GM18519 (cell line): ENCODE measurements around the gene SYT14.
"Not testable (repeated sequence)": the region's sequence is repeated elsewhere in the genome, so short reads cannot be mapped to it uniquely, and the experiment has no call there.

ENCODE experiments used
- ATAC-seq: cut with Tn5 transposase; IDR thresholded peaks from one replicate; pipeline ENCODE4 v1.9.1; 2021; ENCODE audit warnings: mild to moderate bottlenecking, moderate library complexity; ENCODE audit not compliant: unreplicated experiment, low FRiP score

The SYT14 gene

DNA sequence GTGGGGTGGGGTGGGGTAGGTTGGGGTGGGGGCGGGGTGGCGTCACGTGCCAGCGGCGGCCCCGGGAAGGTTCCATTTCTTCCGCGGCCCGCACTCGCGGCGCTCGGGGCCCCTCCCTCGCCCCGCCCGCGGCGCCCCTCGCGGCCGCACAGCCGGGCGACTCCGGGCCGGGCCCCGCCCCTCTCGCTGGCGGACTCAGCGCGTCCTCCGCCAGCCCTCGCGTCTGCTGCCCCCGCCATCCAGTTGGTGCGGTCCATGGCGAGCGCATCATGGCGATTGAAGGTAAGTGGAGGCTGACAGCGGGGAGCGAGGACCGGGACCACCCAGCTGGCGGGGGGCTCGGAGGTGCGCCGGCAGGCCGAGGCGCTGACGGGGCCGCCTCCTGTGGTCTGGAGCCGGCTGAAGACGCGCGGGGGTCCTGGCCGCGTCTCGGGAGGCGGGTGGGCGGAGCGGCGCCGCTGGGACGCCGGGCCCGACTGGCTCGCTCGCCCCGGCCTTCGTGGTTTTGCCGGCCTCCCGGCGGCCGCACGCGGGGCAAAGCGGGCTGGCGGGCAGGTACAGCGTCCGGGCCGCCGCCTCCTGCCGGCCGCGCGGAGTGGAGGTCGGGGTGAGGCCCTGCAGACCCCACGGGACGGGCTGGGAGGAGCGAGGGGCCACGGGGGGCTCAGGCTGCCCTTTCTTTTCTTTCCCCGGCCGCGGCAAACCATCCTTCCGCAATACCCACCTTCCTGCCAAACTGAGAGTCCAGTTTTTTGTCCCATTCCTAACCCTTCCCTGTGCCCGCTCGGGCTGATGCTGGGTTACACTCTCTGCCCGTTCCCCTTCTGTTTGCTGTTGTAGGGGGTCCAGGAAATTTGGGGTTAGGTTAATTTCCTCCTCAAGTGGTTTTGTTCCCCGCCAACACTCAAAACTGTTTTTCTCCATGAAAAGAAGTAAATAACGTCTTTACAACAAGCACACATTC lies at the start of gene SYT14:
SYT14 (plus strand) TSS at position 222 of the 964 bp plus-strand sequence; CDS start at position 270, 48 bp downstream.
- ATAC-seq, result no peak

DNA sequence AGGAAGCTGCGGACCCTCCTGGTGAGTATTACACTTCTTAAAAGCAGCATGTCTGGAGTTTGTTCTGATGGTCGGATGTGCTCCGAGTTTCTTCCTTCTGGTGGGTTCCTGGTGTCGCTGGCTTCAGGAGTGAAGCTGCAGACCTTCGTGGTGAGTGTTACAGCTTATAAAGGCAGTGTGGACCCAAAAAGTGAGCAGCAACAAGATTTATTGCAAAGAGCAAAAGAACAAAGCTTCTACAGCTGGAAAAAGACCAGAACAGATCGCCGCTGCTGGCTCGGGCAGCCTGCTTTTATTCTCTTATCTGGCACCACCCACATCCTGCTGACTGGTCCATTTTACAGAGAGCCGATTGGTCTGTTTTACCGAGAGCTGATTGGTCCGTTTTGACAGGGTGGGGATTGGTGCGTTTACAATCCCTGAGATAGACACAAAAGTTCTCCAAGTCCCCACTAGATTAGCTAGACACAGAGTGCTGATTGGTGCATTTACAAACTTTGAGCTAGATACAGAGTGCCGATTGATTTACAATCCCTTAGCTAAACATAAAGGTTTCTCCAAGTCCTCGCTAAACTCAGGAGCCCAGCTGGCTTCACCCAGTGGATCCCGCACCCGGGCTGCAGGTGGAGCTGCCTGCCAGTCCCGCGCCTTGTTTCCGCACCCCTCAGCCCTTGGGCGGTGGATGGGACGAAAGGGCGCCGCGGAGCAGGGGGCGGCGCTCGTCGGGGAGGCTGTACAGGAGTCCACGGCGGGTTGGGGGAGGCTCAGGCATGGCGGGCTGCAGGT lies 49.5 kb upstream of the SYT14 start:
- not testable (repeated sequence) for ATAC-seq

DNA sequence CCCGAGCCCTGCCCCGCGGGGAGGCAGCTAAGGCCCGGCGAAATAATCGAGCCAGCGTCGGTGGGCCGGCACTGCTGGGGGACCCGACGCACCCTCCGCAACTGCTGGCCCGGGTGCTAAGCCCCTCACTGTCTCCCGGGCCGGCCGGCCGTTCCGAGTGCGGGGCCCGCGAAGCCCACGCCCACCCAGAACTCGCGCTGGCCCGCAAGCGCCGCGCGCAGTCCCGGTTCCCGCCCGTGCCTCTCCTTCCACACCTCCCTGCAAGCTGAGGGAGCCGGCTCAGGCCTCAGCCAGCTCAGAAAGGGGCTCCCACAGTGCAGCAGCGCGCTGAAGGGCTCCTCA lies 49.0 kb upstream of the SYT14 start:
- no peak for ATAC-seq

DNA sequence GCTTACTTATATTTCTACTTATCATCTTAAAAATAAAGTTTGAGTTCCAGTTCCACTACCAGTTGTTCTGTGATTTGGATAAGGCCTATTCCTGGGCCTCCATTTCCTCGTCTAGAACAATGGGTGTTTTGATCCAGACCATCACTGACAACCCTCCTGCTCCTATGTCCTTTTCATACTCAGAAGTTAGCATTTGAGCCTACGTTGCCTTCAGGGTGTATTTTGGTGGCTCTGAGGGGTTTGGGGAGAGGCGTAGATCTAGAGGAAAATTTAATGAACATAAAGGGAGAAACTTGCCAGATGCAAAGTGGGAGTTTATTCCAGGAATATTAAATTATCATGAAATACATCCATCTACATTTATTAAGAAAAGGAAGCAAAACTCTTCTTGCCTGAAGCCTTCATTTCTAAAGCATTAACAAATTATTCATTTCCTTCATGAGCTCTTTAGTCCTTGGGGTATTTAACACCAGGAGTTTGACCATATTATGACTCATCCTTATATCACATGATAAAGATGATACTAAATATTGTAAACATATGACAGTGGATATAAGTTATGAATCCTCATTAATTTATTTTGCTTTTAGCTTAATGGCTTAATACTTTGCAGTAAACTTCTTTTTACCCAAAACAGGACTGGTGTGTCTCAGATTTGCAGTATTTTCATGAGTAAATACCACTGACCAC lies 47.2 kb upstream of the SYT14 start:
- no peak for ATAC-seq

DNA sequence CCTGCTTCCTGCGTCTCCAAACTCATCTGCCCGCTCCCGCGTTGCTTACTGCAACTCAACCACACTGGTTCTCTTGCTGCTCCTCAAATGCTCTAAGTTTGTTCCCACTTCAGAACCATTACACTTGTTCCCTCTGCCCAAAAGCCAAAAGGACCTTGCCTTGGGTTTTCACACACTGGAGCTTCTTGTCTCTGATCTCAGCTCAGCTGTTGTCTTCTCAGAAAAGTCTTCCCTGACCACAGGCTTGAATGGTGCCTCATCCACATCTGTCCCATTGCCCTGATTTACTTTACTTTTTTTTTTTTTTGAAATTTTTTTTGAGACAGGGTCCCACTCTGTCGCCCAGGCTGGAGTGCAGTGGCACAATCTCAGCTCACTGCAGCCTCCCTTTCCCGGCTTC lies 44.3 kb upstream of the SYT14 start:
- ATAC-seq, result no peak

DNA sequence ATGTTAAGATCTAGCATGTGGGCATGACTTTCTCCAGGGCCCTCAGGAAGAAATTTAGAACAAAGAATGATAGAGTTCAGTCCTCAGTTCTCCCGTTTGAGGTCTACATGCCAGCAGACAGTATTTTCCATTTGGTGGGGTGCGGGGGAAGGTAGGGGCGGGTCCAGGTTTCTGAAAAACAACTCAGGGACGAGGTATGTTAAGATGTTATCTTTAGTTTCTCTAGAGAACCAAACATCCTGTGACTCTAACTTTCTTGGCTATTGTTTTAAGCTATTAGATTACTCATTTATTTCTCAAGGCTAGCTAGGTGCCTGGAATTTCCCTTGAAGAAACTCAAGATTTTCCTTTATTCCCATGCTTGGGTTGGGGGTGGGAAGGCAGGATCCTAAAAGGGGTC lies 42.3 kb upstream of the SYT14 start:
- ATAC-seq, result no peak

DNA sequence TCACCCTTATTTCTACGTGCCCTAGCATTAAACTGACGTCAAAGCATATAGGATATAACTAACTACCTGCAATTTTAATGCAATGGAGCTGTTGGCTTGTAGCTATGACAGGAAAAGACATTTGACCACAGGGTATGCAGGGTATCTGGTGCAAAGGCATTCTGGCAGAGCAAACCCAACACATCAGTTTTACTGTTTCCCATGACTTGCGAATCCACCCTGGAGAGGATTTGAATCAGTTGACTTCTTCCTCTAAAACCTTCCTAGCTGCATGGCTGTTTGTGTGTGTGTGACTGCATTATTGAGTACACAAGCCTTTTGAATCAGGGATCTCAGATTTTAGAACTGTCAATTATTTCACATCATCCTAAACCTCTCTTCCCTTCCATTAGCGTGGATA lies 41.7 kb upstream of the SYT14 start:
- no peak for ATAC-seq

DNA sequence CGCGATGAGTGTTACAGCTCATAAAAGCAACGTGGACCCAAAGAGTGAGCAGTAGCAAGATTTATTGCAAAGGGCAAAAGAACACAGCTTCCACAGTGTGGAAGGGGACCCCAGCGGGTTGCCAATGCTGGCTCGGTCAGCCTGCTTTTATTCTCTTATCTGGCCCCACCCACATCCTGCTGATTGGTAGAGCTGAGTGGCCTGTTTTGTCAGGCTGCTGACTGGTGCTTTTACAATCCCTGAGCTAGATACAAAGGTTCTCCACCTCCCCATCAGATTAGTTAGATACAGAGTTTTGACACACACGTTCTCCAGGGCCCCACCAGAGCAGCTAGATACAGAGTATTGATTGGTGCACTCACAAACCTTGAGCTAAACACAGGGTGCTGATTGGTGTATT lies 39.7 kb upstream of the SYT14 start:
- ATAC-seq, result not testable (repeated sequence)

DNA sequence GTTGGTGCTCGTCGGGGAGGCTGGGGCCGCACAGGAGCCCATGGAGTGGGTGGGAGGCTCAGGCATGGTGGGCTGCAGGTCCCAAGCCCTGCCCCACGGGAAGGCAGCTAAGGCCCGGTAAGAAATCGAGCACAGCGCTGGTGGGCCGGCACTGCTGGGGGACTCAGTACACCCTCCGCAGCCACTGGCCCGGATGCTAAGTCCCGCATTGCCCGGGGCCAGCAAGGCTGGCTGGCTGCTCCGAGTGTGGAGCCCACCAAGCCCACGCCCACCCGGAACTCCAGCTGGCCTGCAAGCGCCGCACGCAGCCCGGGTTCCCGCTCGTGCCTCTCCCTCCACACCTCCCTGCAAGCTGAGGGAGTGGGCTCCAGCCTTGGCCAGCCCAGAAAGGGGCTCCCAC lies 39.2 kb upstream of the SYT14 start:
- not testable (repeated sequence) for ATAC-seq

DNA sequence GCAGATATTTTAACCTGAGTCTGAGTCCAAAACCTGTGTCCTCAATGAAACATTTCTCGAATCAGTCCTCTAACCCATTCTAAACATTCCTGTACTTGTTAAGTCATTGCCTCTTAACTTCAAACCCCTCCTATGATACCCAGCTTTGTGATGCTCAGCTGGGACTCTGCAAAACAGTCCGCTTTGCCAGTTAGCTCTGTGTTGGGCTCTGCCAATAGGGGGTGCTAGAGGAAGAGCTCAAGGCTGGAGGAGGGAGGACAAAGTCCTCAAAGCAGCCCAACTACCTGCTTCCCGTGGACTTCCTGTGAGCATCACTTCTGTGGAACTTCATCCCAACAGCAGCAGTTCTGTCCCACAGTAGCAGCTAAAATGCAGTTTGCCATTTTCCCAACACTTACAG lies 38.1 kb upstream of the SYT14 start:
- ATAC-seq, result no peak

DNA sequence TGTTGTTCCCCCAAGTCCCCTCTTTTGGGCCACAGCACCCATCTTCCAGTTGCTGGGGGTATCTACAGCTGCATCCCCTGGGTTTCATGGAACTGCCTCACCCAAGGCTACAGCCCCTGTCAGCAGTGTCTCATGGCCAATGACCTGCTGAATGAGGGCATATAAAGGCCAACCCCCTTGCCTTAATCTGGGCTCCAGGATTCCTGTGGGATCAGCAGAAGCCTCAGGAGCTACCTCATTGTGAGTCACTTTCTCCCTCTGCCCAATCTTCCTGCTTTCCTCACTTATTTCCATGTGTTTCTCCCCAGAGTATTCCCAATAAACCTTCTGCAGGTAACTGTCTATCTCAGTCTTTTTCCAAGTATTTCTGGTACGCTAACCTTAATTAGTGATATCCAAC lies 37.3 kb upstream of the SYT14 start:
- no peak for ATAC-seq

DNA sequence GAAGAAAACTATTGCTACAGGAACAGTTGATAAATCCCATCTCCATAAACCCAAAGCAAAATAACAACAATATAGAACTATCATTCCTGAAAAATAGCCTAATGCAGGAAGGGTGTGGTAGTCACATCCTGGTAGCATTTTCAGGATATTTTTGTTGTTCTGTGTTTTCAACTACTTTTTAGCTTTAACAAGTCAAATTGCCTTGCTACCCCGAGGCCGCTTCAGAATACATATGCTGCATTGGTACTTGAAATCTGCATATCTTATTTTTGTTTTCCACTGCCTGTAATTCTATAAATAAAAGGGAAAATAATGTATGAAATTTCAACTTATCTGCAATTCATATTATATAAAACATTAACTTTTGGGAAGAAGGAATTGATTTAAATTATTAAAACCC lies 36.8 kb upstream of the SYT14 start:
- no peak for ATAC-seq

DNA sequence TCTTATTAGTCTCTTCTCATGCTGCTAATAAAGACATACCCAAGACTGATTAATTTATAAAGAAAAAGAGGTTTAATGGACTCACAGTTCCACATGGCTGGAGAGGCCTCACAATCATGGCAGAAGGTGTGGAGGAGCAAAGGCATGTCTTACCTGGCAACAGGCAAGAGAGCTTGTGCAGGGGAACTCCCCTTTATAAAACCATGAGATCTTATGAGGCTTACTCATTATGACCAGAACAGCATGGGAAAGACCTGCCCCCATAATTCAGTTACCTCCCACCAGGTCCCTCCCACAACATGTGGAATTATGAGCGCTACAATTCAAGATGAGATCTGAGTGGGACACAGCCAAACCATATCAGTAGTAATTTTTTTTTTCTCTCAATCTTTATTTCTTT lies 33.2 kb upstream of the SYT14 start:
- ATAC-seq, result not testable (repeated sequence)

DNA sequence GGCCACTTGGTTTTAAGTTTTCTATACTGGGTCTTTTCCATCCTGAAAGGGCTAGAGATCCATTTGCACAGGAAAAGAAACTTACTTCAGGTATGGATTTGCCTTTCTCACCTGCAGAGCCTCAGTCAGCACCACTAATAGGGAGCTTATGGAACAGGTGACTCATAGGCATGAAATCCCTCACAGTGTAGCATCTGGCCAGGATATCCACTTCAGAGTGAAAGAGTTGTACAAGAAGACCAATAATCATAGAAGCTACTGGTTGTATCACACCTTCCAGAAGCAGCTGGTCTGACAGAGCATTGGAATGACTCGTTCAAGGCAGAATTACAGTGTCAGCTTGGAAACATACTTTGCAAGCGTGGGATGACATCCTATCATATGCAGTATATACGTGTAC lies 26.3 kb upstream of the SYT14 start:
- no peak for ATAC-seq

DNA sequence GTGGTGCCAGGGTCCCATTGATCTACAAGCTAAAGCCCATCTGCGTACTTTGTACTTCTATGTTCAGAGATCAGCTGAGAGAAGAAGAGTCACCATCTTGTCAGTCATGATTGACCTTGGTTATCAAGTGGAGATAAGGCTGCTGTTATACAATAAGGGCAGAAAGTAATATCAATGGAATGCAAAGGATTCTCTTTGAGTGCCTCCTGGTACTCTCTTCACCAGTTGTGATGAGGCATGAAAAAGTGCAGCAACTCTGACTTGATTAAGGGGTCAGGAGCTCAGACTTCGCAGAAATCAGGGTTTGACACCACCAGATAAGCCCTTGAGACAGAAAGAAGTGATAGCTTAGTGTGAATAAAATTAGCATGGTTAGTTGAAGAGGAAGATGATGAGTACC lies 25.7 kb upstream of the SYT14 start:
- no peak for ATAC-seq

DNA sequence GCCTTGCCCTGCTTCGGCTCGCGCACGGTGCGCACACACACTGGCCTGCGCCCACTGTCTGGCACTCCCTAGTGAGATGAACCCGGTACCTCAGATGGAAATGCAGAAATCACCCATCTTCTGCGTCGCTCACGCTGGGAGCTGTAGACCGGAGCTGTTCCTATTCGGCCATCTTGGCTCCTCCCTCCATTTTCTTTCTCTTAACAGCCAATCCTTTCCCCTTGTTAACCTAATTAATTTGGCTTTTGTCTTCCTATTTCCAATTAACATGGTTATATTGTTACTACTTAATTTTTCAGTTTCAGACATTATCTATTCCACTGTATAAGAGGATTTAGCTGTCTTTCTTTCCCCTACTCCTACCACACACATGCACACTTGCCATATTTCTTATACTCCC lies 18.4 kb upstream of the SYT14 start:
- ATAC-seq, result not testable (repeated sequence)

DNA sequence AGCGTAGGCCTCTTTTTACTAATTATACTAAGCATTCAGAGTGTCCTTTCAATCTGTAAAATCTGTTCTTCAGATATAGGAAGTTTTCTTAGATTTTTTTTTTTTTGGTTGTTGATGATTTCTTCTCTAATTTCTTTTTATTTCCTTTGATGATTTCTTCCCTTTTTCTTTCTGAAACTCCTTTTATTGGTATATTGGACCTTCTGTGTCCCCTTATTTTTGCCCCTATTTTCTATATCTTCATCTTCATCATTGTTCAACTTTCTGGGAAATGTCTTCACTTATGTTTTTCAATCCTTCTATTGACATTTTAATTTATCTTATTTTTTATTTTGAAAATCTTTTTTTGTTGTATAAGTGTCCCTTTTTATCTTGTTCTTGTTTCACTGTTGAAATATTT lies 17.2 kb upstream of the SYT14 start:
- no peak for ATAC-seq

DNA sequence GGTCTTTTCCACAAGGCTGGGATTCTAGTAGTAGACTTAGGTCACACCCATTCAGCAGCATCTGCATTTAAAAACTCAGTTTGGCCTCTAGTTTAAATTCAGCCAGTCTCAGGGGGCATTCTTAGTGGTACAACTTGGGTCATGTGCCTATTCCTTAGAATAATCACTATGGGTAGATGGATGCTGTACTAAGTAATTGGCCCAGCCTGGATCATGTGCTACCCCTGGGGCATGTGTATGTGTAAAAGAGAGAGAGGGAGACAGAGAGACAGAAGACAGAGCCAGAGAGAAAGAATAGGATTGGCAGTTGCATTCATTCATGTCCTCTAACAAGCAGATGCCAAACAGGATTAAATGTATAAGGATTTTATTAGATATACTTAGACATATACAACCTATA lies 13.6 kb upstream of the SYT14 start:
- ATAC-seq, result no peak

DNA sequence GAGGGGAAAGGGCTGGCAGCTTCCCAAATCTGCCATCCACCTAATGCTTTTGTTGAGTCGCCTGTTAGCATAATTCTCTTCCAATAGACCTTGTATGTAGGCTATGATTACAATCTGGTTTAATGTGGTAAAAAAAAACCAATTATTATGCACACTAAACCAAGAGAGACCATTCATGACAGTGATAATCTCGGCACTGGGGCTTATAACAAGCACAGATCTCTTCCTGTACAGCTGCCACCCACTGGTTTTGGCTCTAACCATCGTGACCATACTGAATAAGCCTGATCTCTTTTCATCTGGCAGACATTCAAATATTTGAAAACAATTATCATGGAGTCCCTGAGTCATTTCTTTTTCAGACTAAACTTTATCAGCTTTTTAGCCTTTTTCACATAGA lies 12.0 kb upstream of the SYT14 start:
- no peak for ATAC-seq

DNA sequence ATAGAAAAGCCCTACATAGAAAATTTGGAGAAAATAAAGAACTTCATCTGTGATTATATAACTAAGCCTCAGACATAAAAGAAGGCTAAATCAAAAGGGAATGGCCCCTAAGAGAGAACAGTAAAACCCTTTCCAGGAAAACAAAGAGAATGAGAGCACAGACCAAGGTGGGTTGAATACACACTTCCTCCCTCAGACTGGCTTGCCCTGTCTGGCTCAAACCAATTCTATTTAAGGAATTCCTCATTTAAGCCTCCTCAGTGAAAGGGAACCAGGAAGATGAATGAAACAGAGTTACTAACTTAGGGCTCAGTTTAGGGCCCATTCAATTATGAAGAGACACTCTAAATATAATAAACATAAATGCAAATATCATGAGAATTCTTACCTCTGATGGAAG lies 10.6 kb upstream of the SYT14 start:
- no peak for ATAC-seq

DNA sequence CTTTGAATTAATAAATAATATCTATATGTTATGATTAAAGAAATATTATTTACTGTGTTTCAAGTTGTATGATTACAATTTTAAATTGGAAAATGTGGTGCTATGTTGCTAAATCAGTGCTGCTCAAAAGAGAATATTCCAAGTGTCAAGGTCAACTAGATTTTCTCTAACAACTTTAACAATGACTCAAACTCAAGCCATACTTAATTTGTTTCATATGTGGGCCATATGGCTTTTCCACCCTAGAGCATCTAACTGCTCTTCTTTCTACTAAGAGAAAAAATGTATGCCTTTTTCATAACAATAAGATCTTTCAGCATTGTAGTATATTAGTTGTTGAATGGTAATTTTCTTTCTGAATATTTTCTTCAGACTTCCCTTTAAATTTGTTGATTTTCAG lies 8.3 kb upstream of the SYT14 start:
- ATAC-seq, result no peak
